Right lobe of liver (tissue), 6 donors: ENCODE data around the gene ATXN10. TPM values are rescaled to one million over a fixed set of nuclear protein-coding genes. Genes with fewer than 3 reads are reported as not detected.

Experiments used
- ATAC-seq, 4 donors: fragments of 200-7000 bp; cut with Tn5 transposase; one replicate each; pipeline ENCODE4 v1.9.1; 2020; ENCODE audit warnings: mild to moderate bottlenecking in 4 of 4, moderate library complexity in 4 of 4
- DNase-seq, 3 donors: peaks; one replicate each; pipeline ENCODE4 v3.0.0-alpha.2; 2020
- H3K27ac ChIP-seq, 3 donors: fragments of 200-600 bp; one replicate each; pipeline ENCODE4 v1.8.0; 2022
- H3K27me3 ChIP-seq, 2 donors: fragments of 200-600 bp; one replicate each; pipeline ENCODE4 v1.8.0; 2022
- H3K36me3 ChIP-seq, 4 donors: fragments of 200-600 bp; sonication (generic) in 1 of 4; one replicate each; pipeline versions ENCODE4 v1.5.1 to v1.8.0; 2017 to 2022; ENCODE audit warnings: control low read depth in 1 of 4
- H3K4me1 ChIP-seq, 4 donors: fragments of 200-600 bp; sonication (generic) in 1 of 4; one replicate each; pipeline versions ENCODE4 v1.5.1 to v1.8.0; 2017 to 2022; ENCODE audit warnings: control low read depth in 1 of 4
- H3K4me3 ChIP-seq, 3 donors: fragments of 200-600 bp; one replicate each; pipeline ENCODE4 v1.8.0; 2022
- H3K9me3 ChIP-seq, 4 donors: fragments of 200-600 bp; sonication (generic) in 1 of 4; one replicate each; pipeline versions ENCODE4 v1.5.1 to v1.8.0; 2017 to 2022; ENCODE audit warnings: control low read depth in 1 of 4
- POLR2A ChIP-seq: fragments of 450-650 bp; IDR thresholded peaks from one replicate; pipeline ENCODE4 v1.6.1; 2017; ENCODE audit warnings: antibody characterized with exemption, mild to moderate bottlenecking
- WGBS: methylation state at CpG from one replicate; pipeline ENCODE4 v1.1.6; 2018; ENCODE audit warnings: low coverage, low lambda C conversion rate; ENCODE audit not compliant: insufficient coverage; ENCODE audit errors: missing lambda C conversion rate; 5-methylcytosine and 5-hydroxymethylcytosine counted together
- intact Hi-C, 2 donors: fragments of 100-400 bp; cut with DNase I; formaldehyde crosslinking; loops; one replicate each; pipeline versions ENCODE4 v1.11.2 to v1.14.1; 2022
- total RNA-seq, 6 experiments: library from RNA; depleted of rRNA in 2 of 6; stranded (reverse); fragments of >200 nt in 2 of 6; fragmentation: NEBNext Ultra II Directional in 3 of 6; extraction: Animal tissue kit (Norgen Biotek cat#: 25700) in 3 of 6; gene quantifications; one replicate each; pipeline versions ENCODE4 v1.1.0 to v1.2.4, GENCODE V29; 2016 to 2023
- TF ChIP-seq, protein P1 (sequence below), 4 donors: fragments of 200-600 bp in 3 of 4; fragments of 450-650 bp in 1 of 4; IDR thresholded peaks; one replicate each; pipeline versions ENCODE4 v1.5.1 to v1.8.0; 2016 to 2022; ENCODE audit warnings: antibody characterized with exemption in 4 of 4, mild to moderate bottlenecking in 2 of 4
- donor health status: DM: no; HTN: yes; CAD: no.
- donor health status: DM: no; HTN: no; CAD: no.
- donor health status: DM: no; HTN: no; CAD: no.
- donor health status: DM: no; HTN: yes; CAD: no.
- donor health status: DM: no; HTN: yes; CAD: no.

The ATXN10 gene
- total RNA-seq, 6 experiments from 2014 or later, result 70.0 to 118 (median 84.3) TPM

- Histone ChIP-seq H3K36me3 (no peaks in the 10 kb centered on the region), H3K27me3 (no peaks in the 10 kb centered on the region), H3K4me3 (no peak overlapping the region), H3K27ac (no peak overlapping the region), H3K9me3 (no peaks in the 10 kb centered on the region), H3K4me1 (no peaks in the 10 kb centered on the region)
- ATAC-seq (peak in 3 of 4 donors; percentile 20 to 80 (median 20)), DNase-seq (no peak)
- WGBS, result 53% methylated on average over 4 of the region's 28 CpGs
- no peak for TF ChIP-seq POLR2A
- TF ChIP-seq, protein P1, sequence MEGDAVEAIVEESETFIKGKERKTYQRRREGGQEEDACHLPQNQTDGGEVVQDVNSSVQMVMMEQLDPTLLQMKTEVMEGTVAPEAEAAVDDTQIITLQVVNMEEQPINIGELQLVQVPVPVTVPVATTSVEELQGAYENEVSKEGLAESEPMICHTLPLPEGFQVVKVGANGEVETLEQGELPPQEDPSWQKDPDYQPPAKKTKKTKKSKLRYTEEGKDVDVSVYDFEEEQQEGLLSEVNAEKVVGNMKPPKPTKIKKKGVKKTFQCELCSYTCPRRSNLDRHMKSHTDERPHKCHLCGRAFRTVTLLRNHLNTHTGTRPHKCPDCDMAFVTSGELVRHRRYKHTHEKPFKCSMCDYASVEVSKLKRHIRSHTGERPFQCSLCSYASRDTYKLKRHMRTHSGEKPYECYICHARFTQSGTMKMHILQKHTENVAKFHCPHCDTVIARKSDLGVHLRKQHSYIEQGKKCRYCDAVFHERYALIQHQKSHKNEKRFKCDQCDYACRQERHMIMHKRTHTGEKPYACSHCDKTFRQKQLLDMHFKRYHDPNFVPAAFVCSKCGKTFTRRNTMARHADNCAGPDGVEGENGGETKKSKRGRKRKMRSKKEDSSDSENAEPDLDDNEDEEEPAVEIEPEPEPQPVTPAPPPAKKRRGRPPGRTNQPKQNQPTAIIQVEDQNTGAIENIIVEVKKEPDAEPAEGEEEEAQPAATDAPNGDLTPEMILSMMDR (IDR thresholded peaks at IDR 0.05), result no peak
- intact Hi-C loops, result loop anchor here in 1 of 2 donors (10.0 kb wide), 1 partner anchor 215 kb away; no protein-coding TSS in a partner anchor
These were observed 187.9 kb downstream of the ATXN10 start for GRCh38 chr22:45859231-45860161.

GRCh38 chr22:45860201-45860600 lies 188.6 kb downstream of the ATXN10 start:
- no peak for TF ChIP-seq POLR2A
- TF ChIP-seq, protein P1 (IDR thresholded peaks at IDR 0.05), result no peak
- intact Hi-C loops, result loop anchor here in 1 of 2 donors (10.0 kb wide), 1 partner anchor 215 kb away; no protein-coding TSS in a partner anchor
- no peak overlapping the region for H3K27ac ChIP-seq
- H3K4me1 ChIP-seq, result no peaks in the 10 kb centered on the region
- no peaks in the 10 kb centered on the region for H3K27me3 ChIP-seq
- DNase-seq (no peak), ATAC-seq (no peak)
- 93% methylated on average over 6 of the region's 18 CpGs for WGBS
- no peaks in the 10 kb centered on the region for H3K36me3 ChIP-seq
- H3K4me3 ChIP-seq, result no peak overlapping the region
- H3K9me3 ChIP-seq, result no peaks in the 10 kb centered on the region

DNA sequence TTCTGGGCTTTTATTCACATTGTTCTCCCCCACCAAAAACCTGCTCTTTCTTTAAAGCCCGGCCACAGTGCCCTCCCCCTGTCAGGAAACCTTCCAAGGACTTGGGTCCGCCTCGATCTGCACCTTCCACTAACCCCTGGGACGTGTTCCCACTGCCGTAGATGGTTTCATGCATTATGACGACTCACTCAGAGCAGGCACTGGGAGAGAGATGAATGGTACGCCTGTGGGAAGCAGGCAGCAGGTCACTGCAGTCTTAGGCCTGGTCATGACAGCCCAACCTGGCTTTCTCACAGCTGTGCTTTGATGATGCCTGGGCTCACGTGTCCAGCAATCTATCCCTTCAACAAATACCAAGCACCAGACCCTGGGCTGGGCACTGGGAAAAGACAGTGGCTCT lies 189.6 kb downstream of the ATXN10 start:
- H3K27me3 ChIP-seq, result no peaks in the 10 kb centered on the region
- H3K27ac ChIP-seq, result no peak overlapping the region
- 83% methylated on average over 1 of the region's 8 CpGs for WGBS
- no peaks in the 10 kb centered on the region for H3K36me3 ChIP-seq
- no peak overlapping the region for H3K4me3 ChIP-seq
- DNase-seq, result no peak
- H3K9me3 ChIP-seq, result no peaks in the 10 kb centered on the region
- intact Hi-C loops, result loop anchor here in 1 of 2 donors (10.0 kb wide), 1 partner anchor 216 kb away; no protein-coding TSS in a partner anchor
- no peaks in the 10 kb centered on the region for H3K4me1 ChIP-seq
- no peak for TF ChIP-seq POLR2A
- TF ChIP-seq, protein P1 (IDR thresholded peaks at IDR 0.05), result no peak
- ATAC-seq, result no peak

DNA sequence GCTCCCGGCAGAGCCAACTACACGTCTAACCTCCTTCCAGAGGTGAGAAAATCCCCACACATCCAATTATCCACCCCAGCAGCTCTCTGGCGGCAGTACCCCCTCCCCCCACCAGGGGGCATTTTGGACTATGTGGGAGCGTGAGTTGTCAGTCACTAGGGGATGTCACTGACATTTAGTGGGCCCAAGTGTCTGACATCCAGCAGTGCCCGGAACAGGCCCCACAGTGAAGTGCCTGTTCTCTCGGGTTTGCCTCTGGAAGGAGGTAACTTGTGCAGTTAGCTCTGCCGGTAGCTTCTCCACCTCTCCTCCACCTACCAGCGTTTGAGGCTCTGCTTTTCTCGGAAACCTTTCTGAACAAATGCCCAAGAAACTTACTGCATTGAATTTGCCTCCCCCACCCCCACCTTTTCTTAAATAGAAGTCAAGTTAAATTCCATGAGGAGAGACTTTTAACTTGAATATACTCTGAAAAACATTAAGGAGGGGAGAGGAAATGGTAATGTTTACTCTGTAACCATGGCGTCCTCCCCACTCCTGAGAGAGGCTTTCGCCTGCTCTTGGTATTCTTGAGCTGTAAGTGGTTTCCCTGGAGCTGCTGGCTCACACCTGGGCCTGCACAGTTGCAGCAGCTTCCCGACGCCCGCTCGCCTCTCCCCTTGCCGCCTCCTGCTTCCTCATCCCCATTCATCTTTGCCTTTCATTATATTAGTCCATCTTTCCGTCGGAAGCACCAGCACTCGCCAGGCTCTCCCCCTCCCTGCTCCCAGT lies 192.5 kb downstream of the ATXN10 start:
- no peak for TF ChIP-seq POLR2A
- TF ChIP-seq, protein P1 (IDR thresholded peaks at IDR 0.05), result peak; percentile 70 to 87 (median 81)
- Histone ChIP-seq H3K4me1 (peaks cover 0 to 14% (median 0%) of the 10 kb centered on the region in 4 donors), H3K27ac (no peak overlapping the region), H3K27me3 (no peaks in the 10 kb centered on the region), H3K9me3 (no peaks in the 10 kb centered on the region), H3K36me3 (no peaks in the 10 kb centered on the region), H3K4me3 (no peak overlapping the region)
- 33% methylated on average over 15 of the region's 19 CpGs for WGBS
- ATAC-seq (peak; percentile 51 to 75 (median 72)), DNase-seq (peak in 2 of 3 donors; percentile 65 to 66)
- intact Hi-C loops, result loop anchor here in 1 of 2 donors (10.0 kb wide), 1 partner anchor 219 kb away; no protein-coding TSS in a partner anchor
